Activated naive CD4-positive, alpha-beta T cell treated with Interleukin-2 at 50 U/mL for 16 hours (primary cell): Measurements from ENCODE around the gene TNRC6C.
A peak's percentile ranks its signal among the peaks of the same experiment; 100 is the strongest.
"Not testable (repeated sequence)": the region's sequence is repeated elsewhere in the genome, so short reads cannot be mapped to it uniquely, and the experiment has no call there.

ENCODE experiments used
- DNase-seq: peaks from one replicate; pipeline ENCODE4 v3.0.0-alpha.2; 2020

The TNRC6C gene

DNA sequence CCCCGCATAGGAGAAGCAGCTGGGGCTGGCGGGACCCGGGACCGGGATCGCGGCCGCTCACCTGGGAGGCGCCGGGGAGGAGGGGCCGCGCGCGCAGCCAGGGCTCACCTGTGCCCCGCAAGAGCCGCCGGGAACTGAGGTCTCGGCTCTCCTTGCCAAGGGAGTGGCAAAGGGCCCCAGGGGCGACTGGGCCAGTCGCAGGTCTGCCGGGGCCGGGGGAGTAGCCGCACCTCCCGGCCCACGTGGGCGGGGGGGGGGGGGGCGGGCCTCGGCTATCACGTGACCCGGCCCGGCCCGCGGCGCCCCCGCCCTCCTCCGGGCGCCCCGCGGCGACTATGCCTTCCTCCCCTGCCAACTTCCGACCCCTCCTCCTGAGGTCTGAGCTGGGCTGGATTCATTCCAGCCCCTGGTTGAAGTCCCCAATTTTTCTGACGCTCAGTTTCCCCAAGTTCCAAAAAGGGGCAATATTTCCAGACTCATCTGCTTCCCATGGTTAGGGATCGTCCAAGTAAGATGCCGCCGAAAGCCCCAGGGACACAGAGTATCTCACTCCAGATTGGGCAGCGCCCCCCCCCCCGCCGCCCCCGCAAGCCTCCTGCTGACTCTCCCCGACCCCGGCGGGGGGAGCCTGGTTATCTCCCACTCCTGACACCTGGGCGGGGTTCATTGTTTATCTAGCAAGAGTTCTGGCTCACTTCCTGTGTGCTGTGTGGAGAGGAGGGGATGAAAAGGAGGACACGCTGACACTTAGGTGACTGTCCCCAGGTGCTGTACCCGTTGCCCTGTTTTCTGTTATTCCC is 170.2 kb downstream of the TNRC6C start, which contains the start of gene TMC6:
TSS of gene TMC6 (minus strand) at position 205 of the 800 bp plus-strand sequence. CDS start 1,923 bp downstream, outside the sequence.
- DNase-seq, result peak; percentile 66

DNA sequence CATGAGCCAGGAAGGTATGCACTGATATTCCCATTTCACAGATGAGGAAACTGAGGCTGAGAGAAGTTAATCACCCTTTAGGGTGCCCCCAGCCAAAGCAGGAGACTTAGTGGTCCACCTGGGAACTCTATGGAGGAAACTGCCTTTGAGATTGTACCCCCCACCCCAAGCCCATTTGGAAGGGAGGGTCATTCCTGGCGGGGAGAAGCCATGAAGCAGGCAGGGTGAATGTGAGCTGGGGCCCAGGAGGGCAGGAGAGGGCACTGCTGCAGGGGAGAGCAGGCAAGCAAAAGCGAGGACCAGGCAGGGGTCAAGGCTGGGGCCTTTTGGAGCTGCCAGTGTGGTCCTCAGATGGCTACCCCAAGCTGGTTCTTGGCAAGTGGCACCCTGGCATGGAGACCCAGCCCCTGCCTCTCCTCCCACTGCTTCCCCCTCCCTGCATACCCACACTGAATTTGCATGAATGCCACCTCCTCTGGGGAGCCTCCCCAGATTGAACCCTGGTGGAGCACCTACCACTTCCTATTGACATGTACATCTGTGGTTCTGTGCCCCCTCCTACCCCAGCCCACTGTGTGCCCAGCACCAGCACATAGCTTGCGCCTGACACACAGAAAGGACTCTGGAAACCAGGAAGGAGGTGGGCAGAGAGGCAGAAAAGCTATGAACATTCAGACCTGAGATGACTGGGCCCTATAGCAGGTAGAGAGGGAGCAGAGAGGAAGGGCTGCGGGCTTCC is 171.0 kb downstream of the TNRC6C start:
- peak; percentile 29 for DNase-seq

GRCh38 chr17:78130090-78130436 is 171.6 kb downstream of the TNRC6C start:
- DNase-seq, result no peak

DNA sequence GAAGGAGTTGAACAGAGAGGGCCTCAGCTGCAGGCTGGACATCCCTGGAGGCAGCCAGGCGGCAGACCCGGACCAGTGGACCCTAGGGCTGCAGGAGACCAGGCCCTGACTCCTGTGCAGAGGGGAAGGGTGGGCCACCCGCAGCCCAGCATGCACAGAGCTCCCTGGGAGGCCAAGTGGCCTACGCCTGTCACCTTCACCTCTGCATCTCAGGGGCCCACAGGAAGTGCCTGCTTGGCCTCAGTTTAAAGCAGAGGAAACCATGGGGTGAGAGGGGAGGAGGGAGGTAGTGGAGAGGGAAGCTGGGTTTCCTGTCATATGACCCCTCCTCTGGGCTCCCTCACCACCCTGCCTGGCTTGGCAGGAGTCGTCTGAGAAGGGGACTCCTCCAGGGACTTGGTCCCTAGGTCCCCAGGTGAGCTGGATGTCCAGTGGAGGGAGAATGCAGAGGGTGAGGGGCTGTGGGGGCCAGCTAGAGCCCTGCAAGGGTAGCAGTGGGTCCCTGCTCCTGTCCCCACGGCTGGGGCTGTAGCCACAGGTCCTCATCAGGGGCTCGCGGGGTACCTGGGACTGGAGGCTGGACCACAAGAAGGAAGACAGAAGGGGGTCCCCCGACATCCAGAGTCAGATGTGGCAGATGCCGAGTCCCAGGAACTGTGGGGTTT is 172.1 kb downstream of the TNRC6C start, which contains the start of gene TMC8:
TSS of gene TMC8 (plus strand) at position 335 of the 665 bp plus-strand sequence. CDS start 818 bp downstream, outside the sequence.
- DNase-seq, result peak; percentile 67

DNA sequence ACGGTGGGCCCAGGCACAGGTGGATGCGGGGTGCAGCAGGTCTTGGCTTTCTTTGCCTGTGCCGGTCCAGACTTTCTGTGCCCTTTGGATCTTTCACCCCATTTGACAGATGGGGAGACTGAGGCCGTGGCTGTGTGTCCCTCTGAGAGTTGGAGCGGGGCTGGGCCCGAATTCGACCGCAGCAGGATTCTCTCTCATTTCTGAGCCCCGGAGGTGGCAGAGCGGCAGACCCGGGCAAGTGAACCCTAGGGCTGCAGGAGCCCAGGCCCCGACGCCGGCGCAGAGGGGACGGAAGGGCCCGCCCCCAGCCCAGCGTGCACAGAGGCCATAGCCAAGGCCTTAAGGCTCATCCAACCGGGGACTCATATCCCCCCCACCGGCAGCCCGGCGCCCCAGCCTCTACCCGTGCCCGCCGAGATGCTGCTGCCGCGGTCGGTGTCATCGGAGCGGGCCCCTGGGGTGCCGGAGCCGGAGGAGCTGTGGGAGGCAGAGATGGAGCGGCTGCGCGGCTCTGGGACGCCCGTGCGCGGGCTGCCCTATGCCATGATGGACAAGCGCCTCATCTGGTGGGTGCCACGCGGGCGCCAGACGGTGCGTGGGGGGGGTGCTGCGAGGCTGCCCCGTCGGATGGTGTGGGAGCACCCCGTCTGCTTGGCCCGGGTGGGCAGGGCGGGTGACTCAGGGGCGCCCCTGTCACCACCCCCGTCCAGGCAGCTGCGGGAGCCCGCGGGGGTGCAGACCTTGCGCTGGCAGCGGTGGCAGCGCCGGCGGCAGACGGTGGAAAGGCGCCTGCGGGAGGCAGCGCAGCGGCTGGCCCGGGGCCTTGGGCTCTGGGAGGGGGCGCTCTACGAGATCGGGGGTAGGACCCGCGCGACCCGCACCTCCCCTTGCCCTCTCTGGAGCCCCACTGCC is 172.9 kb downstream of the TNRC6C start:
- DNase-seq, result peak; percentile 64

DNA sequence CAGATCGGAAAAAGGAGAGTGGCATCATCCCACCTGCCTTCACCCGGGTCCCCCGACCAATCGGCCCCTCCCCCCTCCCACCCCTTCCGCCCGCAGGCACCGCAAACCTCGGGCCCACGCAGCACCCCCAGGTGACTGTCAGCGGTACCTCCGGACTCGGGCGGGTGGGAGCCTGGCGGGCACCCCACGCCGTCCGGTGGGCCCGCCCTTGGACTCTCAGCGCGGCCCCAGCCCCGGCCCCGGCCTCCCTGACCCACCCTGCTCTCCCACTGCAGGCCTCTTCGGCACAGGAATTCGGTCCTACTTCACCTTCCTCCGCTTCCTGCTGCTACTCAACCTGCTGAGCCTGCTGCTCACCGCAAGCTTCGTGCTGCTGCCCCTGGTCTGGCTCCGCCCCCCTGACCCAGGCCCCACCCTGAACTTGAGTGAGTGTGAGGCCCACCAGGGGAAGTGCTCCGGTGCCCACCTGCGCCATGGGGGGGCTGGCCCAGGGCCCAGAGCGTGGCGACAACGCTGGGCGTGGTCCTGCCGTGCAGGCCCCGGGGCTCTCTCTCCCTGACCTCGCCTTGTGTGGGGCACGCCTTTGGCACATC is 173.7 kb downstream of the TNRC6C start:
- peak; percentile 71 for DNase-seq

DNA sequence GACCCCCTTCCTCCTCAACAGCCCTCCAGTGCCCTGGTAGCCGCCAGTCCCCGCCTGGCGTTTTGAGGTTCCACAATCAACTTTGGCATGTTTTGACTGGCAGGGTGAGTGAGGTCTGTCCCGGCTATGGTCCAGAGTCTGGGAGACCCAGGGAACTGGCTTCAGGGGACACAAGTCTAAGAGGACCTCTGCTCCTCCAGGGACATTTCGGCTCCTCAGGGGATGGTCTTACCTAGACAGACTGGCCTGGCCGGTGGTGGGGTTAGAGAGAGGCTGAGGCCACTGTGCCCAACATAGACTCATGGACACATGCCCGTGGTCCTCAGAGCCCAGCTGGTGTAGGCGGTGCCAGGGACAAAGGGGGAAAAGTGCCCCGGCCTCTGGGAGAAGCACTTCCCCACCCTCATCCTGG is 174.3 kb downstream of the TNRC6C start:
- no peak for DNase-seq

DNA sequence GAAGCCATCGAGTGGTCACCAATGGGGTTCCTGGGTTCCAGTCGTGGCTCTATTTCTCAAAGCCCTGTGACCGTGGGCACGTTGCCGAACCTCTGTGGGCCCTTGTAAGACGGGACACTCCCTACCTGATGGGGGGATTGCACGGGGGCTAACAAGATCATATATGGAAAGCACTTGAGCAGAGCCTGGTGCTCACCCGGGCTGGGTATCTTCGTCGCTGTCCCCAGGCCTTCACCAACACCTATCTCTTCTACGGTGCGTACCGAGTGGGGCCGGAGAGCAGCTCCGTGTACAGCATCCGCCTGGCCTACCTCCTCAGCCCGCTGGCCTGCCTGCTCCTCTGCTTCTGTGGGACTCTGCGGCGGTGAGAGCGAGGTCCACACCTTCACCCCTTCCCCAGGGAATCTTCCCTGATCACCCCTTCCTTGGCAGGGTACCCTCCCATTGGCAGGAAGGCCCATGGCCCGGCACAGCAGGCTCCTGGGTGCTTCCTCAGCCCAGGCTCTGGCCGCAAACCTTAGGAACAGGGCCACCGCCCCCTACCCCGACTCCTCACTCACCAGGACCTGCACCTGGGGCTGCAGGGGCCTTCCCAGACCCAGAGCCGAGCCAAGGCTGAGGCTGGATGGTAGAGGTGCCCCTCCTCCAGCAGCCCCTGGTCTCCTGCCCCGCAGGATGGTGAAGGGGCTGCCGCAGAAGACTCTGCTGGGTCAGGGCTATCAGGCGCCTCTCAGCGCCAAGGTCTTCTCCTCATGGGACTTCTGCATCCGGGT is 174.9 kb downstream of the TNRC6C start:
- peak; percentile 26 for DNase-seq

DNA sequence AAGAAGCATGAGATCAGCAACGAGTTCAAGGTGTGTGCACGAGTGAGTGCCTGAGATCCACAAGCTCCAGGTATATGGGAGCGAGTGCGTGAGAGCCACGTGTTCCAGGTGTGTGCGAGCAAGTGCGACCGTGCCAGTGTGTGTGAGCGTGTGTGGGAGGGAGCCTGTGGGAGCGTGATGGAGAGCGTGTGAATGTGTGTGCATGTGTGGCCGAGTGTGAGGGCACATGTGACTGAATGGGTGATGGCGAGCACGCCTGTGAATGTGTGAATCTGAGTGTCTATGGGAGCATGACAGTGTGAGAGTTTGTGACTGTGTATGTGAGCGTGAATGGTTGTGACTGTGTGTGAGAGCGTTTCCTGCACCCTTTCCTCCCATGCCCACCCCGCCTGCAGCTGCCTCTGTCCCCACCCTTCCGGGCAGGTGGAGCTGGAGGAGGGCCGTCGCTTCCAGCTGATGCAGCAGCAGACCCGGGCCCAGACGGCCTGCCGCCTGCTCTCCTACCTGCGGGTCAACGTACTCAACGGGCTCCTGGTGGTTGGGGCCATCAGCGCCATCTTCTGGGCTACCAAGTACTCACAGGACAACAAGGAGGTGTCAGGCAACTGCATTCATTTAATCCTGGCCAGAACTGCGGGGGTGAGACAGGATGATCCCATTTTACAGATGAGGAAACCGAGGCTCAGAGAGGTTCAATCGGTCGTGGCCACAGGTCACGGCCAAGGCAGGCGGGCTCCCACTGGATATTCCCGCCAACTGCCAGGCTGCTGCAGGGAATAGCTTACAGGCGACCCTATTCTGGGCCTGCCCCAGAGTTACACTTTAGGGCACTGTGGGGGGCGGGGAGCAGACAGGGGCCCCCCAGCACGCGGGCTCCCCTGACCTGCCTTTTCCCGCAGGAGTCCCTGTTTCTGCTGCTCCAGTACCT is 175.7 kb downstream of the TNRC6C start:
- DNase-seq, result peak; percentile 79

- DNase-seq, result no peak
Observed at GRCh38 chr17:78134899-78135385, 176.4 kb downstream of the TNRC6C start.

DNA sequence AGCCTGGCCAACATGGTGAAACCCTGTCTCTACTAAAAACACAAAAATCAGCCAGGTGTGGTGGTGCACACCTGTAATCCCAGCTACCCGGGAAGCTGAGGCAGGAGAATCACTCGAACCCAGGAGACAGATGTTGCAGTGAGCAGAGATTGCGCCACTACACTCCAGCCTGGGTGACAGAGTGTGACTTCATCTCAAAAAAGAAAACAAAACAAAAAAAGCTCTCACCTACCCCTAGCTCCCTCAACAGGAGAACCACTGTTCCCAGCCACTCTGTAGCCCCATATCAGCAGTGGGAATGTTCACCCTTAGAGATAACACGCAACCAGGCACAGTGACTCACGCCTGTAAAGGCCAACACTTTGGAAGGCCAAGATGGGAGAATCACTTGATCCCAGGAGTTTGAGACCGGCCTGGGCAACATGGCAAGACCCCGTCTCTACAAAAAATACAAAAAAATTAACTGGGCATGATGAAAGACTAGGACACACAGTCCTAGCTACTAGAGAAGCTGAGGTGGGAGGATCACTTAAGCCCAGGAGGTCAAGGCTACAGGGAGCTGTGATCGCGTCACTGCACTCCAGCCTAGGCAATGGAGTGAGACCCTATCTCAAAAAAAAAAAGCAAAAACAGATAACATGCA is 177.5 kb downstream of the TNRC6C start:
- DNase-seq, result no peak

GRCh38 chr17:78137392-78138203 is 179.1 kb downstream of the TNRC6C start:
- peak; percentile 48 for DNase-seq

DNA sequence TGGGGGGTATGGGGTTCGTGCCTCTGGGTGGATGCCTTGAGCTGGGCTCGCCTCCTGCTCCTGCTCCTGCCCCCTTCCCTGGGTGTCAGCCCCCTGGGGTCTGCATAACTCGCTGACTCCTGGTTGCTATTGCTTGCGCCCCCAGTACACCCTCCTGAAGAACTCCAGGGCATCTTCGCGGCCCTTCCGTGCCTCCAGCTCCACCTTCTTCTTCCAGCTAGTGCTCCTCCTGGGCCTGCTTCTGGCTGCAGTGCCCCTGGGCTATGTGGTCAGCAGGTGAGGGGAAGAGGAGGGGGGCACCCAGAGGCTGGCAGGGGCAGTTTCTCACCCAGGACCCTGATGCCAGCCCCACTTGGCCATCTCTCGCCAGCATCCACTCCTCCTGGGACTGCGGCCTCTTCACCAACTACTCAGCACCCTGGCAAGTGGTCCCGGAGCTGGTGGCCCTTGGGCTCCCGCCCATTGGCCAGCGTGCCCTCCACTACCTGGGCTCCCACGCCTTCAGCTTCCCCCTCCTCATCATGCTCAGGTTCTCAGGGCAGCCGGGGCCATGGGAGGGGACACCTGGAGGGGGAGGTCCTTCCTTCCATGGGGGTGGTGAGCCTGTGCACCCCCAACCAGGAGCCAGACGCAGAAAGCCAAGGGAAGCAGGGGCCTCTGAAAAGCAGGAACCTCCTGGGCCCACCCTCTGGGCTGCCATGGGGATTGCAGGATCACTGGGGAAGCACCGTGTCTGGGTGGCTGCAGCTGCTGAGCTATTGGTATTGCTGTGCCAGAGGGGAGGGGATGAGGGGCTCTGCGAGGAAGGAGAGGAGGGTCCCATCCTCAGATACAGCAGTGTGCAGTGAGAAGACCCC is 179.9 kb downstream of the TNRC6C start:
- no peak for DNase-seq

DNA sequence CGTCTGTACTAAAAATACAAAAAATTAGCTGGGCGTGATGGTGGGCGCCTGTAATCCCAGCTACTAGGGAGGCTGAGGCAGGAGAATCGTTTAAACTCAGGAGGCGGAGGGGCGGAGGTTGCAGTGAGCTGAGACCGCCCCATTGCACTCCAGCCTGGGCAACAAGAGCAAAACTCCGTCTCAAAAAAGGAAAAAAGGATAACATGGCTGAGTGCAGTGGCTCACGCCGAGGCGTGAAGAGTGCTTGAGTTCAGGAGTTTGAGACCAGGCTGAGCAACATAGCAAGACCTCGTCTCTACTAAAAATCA is 181.3 kb downstream of the TNRC6C start:
- not testable (repeated sequence) for DNase-seq

GRCh38 chr17:78140169-78141051 is 181.9 kb downstream of the TNRC6C start:
- DNase-seq, result peak; percentile 91

GRCh38 chr17:78141437-78142118 is 183.1 kb downstream of the TNRC6C start:
- no peak for DNase-seq
